Measurements from ENCODE around the gene COL18A1.

COL18A1 gene

GRCh38 chr21:45452696-45453307 lies 47.8 kb downstream of the COL18A1 start:
- no peak for DNase-seq

GRCh38 chr21:45453308-45453950 lies 48.5 kb downstream of the COL18A1 start:
- no peak for DNase-seq

- DNase-seq: no peak
Observed at GRCh38 chr21:45454060-45454925, 49.3 kb downstream of the COL18A1 start.

- peak in 7 of 51 donors; percentile 22 to 50 (median 24) for DNase-seq
Observed at GRCh38 chr21:45454926-45455673, 50.1 kb downstream of the COL18A1 start.

- DNase-seq: no peak
Observed at GRCh38 chr21:45455674-45456583, 51.0 kb downstream of the COL18A1 start.

- no peak for DNase-seq
Observed at GRCh38 chr21:45456584-45457160, 51.7 kb downstream of the COL18A1 start.

GRCh38 chr21:45457161-45457831 lies 52.3 kb downstream of the COL18A1 start:
- DNase-seq: no peak

- no peak for DNase-seq
Observed at GRCh38 chr21:45457832-45458172, 52.8 kb downstream of the COL18A1 start.

- DNase-seq: no peak
Observed at GRCh38 chr21:45458281-45459170, 53.6 kb downstream of the COL18A1 start.

- no peak for DNase-seq
Observed at GRCh38 chr21:45459171-45460010, 54.4 kb downstream of the COL18A1 start.

- no peak for DNase-seq
Observed at GRCh38 chr21:45460011-45460565, 55.1 kb downstream of the COL18A1 start.

GRCh38 chr21:45460611-45461368 lies 55.8 kb downstream of the COL18A1 start:
- no peak for DNase-seq

GRCh38 chr21:45461369-45461750 lies 56.4 kb downstream of the COL18A1 start:
- DNase-seq: no peak

- DNase-seq: no peak
Observed at GRCh38 chr21:45461806-45462341, 56.9 kb downstream of the COL18A1 start.

GRCh38 chr21:45463871-45464270 lies 58.9 kb downstream of the COL18A1 start:
- no peak for DNase-seq

GRCh38 chr21:45464309-45464708 lies 59.3 kb downstream of the COL18A1 start:
- no peak for DNase-seq
